GM21447 (cell line): ENCODE results near the gene BACE2.
"Not testable (repeated sequence)": the region's sequence is repeated elsewhere in the genome, so short reads cannot be mapped to it uniquely, and the experiment has no call there.

ENCODE experiments used
- ATAC-seq: cut with Tn5 transposase; IDR thresholded peaks from one replicate; pipeline ENCODE4 v1.9.1; 2021; ENCODE audit not compliant: unreplicated experiment

The BACE2 gene

DNA sequence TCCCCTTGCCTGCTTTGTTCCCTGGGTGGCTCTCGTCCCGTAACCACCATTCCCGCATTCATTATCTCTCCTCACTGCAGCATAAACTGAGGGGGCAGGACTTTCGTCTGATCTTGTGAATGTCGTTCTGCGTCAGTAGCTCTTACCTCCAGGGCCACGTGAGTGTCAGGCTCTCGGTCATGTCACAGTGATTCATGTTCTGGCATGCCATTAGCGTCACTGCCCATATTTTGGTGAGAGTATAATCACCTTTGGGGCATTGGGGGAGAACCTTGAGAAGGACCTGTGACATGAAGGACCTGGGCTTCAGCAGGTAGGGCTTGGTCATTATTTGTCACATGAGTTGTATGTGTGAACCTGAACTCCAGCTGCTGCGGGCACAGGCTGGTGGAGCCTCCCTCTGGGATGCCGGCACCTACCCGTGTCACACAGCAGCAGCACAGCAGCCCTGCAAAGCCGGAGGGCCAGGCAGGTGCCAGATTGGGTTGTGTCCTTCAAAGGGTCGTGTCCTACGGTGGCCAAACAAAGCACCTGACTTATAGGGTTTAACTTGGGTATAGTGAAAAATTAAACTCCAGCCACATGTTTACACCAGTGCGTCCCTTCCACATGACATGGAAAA lies 68.5 kb downstream of the BACE2 start:
- ATAC-seq = no peak

DNA sequence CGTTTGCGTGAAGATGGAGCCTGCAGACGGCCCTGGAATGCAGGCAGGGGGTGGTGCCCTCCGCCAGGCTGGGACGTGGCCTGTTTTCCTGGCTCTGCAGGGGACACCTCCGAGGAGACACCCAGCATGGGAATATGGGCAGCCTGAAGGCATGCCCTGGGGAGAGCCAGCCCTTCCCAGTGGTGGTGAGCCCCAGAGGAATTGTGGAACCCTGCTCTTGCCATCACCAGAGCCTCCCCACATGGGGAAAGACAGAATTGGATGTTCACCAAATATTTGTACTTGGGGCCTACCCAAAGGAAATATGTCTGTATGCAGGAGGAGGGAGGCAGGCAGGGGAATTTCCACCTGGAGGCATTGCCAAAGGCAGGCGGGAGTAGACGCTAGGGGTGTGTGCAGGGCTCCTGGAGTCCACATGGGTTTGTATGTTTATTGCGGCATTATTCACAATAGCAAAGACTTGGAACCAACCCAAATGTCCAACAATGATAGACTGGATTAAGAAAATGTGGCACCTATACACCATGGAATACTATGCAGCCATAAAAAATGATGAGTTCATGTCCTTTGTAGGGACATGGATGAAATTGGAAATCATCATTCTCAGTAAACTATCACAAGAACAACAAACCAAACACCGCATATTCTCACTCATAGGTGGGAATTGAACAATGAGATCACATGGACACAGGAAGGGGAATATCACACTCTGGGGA lies 70.3 kb downstream of the BACE2 start:
- not testable (repeated sequence) for ATAC-seq

DNA sequence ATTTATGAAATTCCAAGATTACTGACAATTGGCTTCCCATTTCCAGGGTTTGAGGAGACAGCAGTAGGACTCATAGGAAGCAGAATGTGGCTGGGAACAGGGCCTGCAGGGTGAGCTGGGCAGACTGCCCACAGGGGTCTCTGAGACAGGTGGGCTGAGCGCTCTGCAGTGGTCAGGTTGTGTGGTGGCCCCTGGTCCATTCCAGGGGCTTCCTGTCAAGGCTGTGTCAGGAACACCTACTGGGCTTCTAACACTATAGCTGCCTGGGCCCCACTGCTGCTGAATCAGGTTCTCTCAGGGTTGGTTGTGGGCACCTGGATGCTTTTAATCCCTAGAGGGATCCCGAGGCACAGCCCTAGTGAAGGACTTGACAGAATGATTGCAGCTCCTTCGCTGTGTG lies 72.1 kb downstream of the BACE2 start:
- no peak for ATAC-seq

DNA sequence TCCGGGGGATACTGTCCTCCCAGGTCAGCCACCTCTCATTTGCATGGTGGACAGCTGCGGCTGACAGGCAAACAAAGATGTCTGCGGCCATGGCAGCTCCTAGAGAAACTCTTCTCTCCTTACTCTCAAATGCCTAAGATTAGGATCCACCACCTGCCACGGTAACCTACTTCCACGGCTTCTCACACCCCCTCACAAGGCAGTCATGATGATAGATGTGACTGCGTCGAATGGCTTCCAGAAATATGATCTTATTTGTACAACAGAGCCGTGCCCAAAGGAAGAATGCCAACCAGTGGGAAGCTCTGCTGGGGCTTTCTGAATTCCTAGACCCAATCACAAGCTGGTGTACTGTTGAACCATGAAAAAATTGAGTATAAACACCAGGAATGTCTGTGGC lies 73.4 kb downstream of the BACE2 start:
- no peak for ATAC-seq

DNA sequence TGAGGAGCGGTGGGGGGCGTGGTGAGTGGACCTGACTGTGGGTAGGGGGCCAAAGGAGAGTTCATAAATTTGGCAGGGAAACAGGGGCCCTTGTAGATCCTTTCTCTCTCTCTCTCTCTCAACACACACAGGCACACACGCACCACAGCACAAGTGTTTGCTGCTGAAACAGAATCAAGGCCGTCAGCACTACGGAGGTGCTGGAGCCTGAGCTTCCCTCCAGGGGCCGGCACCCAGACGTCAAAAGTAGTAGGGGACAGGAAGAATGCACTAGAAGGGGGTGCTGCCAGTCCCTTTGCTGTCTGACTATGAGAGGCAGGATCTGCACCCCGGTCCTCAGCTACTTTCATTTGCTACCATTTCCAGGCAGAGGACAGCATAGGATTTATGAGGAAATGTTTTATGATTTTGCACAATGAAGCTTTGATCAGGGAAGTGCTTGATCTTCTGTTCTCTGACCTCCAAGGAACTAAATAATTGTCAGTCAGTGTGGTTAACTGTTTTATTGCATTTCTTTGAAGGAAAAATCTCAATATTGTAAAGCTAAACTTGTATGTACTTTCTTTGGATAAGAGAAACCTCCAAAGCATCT lies 74.4 kb downstream of the BACE2 start:
- ATAC-seq = no peak

DNA sequence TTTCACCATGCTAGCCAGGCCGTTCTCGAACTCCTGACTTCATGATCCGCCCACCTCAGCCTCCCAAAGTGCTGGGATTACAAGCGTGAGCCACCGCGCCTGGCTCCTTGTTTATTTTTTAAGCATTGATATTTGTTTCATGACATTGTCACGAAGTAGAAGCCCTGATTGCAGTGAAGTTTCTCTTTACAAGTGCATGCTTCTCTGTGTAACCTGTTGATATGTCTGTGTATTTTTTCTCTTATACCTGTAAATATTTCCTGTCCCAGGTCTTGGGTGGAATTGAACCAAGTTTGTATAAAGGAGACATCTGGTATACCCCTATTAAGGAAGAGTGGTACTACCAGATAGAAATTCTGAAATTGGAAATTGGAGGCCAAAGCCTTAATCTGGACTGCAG lies 75.1 kb downstream of the BACE2 start:
- no peak for ATAC-seq

DNA sequence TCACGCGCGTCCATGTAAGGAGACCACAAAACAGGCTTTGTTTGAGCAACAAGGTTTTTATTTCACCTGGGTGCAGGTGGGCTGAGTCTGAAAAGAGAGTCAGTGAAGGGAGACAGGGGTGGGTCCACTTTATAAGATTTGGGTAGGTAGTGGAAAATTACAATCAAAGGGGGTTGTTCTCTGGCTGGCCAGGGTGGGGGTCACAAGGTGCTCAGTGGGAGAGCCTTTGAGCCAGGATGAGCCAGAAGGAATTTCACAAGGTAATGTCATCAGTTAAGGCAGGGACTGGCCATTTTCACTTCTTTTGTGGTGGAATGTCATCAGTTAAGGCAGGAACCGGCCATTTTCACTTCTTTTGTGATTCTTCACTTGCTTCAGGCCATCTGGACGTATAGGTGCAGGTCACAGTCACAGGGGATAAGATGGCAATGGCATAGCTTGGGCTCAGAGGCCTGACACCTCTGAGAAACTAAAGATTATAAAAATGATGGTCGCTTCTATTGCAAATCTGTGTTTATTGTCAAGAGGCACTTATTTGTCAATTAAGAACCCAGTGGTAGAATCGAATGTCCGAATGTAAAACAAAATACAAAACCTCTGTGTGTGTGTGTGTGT lies 76.4 kb downstream of the BACE2 start:
- ATAC-seq = not testable (repeated sequence)

DNA sequence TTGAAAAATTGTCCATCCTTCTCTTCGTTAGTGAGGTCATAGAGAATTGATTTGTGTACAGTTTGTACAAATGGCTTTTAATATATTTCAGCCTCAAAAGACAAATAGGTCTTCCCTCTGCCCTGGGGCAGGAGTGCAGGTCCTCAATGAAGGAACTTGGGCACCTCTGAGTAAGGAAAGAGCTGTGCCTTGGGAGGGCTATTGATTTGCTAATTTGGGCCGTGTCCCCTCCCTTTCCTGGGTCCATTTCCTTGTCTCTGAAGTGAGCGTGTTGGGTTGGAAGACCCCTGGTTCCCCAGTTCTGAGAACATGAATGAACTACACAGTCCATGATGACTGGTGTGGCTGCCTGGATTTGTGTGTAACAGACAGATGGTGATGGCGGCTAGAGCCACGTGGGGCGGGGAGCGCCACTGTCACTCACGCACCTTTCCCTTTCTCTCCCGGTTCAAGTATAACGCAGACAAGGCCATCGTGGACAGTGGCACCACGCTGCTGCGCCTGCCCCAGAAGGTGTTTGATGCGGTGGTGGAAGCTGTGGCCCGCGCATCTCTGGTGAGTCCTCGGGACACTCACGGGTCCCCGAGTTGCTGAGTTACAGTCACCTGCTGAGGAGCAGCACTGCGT lies 77.7 kb downstream of the BACE2 start:
- ATAC-seq = no peak

DNA sequence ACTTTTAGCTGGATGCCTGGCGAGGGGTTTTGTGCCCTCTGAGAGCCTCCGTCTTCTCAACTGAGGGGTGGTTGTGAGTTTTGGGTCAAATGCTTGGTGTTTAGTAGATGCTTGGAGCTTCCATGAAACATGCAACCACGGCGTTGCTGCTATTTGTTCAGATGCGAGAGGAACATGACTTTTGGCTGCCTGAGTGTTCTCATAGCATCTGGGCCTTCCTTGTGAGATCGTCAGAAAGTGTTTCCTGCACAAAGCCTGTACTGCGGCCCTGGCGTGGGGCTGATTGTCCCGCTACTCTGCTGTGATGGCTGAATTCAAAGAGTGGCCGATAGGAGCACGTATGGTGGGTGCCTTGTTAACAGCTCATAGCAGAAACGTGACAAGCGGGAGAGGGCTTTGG lies 78.8 kb downstream of the BACE2 start:
- ATAC-seq = no peak

DNA sequence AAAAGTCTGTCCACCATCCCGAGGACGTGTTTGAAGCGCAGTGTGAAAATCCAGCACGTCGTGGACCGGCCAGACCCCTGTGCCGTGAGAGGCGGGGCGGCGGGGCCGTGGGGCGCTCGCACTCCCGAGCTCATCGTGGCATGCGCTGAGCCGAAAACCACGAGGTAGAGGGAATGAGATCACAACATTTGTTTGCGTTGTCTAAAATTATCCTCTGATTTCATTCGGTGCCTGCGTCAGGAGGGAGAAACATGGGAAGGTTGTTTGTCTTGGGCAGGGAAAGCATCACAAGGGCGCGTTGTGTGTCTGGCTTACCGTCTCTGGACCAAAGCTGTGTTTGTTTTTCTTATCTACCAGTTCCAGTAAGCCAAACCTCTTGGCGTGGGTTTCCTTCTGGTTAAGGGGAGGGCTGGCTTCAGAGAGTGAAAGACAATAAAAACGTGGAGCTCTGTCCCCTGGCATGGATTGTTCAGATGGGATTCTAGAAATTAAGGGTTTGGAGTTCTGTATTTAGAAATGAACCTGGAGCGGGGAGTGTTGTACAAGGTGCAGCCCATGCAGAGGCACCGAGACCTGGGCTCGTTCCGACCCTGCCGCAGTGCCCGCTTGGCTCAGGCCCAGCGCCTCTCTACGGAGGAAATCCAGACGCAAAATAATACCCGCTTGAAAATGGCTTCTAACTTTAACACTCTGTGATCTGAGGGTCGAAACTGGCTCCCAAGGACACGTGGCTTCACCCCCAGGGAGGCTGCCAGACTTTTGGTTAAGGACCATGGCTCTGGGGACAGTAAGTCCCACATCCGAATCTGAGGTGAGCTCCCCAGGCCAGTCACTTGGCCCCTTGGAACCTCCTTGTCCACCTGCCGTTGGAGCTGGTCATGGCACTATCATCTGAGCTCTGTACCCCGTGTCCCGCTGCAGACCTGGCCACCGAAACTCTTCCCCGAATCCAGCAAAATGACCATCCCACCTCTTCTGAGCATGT lies 79.9 kb downstream of the BACE2 start:
- no peak for ATAC-seq

DNA sequence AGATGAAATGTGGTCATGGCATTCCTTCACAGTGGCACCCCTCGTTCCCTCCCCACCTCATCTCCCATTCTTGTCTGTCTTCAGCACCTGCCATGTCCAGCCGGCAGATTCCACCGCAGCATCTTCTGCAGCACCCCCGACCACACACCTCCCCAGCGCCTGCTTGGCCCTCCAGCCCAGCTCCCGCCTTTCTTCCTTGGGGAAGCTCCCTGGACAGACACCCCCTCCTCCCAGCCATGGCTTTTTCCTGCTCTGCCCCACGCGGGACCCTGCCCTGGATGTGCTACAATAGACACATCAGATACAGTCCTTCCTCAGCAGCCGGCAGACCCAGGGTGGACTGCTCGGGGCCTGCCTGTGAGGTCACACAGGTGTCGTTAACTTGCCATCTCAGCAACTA lies 81.5 kb downstream of the BACE2 start:
- ATAC-seq = no peak

DNA sequence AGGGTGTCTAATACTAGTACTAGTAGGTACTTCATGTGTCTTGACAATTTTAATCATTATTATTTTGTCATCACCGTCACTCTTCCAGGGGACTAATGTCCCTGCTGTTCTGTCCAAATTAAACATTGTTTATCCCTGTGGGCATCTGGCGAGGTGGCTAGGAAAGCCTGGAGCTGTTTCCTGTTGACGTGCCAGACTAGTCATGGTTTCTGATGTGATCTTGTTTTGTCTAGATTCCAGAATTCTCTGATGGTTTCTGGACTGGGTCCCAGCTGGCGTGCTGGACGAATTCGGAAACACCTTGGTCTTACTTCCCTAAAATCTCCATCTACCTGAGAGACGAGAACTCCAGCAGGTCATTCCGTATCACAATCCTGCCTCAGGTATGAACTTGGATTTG lies 82.6 kb downstream of the BACE2 start:
- ATAC-seq = no peak

DNA sequence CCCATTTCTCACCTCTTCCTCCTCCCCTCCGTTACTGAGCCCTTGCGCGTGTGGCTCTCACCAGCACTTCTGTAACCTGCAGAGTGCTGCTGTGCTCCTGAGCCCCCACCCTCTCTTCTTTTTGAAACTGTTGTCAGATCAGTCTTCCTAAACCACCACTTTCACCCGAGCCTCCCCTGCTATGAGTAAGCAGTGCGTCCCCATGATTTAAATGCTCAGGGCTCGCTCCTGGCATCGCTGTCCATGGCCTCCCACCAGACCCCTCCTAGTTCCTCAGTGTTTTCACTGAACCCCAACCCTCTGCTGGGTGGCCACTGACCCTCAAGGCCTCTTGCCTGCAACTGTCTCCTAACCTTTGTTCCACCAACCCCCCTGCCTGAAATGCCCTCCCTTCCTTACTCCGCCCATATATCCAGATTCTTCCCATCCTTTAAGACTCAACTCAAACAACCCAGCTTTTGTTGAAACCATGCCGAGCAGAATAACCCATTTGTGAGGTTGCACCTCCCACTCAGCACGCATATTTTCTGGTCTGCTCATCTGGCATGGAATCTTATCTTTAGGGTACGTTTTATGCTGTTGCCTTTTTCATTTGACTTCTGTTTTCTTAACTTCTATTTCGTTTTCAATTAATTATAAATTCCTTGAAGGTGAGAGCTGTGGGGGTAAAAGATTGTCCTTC lies 84.1 kb downstream of the BACE2 start:
- no peak for ATAC-seq

DNA sequence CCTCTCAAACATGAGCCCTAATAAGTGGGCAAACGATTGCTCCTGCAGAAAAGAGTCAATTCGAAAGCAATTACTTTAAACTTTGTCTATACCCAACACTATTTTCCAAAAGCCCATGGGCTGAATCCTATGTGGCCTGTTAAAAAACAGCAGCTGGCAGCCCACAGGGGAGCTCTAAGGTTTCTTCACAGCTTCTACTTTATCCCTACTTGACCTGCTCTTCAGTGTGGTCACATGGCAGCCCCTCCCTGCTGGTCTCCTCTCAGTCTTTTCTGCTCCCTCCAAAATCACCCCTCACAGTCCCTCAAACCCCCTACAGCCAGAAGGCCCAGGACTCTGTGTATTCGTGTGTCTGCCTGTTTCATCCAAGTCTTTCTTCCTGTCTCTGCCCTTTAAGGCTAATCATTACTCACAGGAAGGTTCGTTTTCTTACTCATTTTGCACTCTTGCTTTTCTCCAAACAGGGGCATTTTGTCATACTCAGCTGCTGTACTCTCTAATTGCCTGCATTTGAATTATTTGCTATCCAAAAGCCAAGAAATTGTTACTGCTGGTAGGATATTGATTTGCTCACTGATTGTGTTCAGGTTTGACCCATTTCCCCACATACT lies 86.2 kb downstream of the BACE2 start:
- no peak for ATAC-seq

DNA sequence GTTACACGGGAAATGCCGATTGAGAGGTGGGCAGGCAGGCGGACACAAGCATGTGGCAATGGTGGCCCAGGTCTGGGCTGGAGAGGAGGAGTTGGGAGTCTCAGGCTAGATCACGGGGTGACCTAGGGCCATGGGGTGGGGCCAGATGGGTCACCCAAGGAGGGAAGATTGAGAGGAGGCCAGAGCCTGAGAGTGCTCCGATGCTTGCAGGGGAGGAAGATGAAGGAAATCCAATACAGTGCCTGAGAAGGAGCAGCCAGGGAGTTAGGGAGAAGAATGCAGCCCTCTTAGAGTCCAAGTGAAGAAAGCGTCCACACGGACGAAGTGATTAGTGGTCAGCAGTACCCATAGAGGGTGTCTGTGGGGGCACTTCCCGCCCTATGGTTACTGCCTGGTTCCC lies 87.2 kb downstream of the BACE2 start:
- no peak for ATAC-seq

DNA sequence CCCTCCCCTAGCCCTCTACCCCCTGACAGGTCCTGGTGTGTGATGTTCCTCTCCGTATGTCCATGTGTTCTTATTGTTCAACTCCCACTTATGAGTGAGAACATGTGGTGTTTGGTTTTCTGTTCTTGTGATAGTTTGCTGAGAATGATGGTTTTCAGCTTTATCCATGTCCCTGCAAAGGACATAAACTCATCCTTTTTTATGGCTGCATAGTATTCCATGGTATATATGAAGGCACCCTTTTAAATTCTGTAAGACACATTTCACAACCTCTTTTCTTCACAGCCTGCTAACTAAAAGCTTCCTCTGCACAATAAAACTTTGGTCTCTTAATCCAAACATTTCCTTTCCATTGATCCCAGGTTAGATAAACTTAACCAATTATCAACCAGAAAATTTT lies 88.3 kb downstream of the BACE2 start:
- ATAC-seq = not testable (repeated sequence)

DNA sequence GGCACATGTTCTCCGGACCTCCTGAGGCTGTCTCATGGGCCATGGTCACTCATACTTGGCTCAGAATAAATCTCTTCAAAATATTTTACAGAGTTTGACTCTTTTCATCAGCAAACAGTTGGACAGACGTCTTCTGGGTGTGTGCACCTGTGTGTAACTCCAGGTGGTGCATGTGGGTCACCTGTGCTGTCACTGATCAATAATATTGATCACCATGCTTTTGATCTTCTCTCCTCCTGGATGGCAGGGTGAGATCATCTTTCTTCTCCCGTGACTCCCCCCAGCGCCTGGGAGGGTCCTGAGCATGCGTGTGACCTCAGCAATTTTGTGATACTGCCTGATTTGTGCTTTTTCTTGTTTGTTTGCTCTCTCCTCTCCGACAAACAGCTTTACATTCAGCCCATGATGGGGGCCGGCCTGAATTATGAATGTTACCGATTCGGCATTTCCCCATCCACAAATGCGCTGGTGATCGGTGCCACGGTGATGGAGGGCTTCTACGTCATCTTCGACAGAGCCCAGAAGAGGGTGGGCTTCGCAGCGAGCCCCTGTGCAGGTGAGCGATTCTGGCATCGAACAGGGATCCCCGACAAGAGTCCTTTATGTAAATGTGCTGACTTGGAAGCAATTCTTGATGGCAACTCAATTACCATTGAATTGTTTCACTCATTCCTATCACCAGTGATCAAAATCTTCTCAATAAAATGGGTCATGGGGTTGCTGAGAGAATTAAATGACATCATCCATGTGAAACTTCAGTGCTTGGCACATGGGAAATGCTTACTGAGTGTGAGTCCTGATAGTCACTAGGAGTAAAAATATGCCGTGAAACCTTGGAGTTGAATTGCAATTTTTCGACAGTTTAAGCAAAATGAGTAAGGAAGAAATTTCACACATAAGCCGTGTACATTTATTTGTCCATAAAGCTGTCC lies 89.1 kb downstream of the BACE2 start:
- no peak for ATAC-seq

DNA sequence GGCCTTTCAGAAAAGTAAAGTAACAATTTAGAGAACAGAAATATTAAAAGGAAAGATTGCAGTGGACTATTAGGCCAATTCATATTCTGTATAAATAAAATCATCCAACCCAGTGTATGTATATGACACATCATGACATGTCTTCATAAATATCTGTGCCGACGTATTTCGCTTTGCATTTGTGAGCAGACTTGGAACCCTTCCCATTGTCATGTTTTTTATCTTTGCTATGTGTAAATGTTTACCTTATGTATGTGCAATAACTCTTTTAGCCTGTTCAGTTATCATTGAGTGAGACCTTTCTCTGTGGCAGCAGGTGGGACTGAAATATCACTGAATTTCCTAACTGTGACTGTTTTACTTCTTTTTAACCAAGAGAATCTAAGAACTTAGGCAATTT lies 90.7 kb downstream of the BACE2 start:
- ATAC-seq = no peak
